Measurements from ENCODE around the gene ALX3. TPM values are rescaled to one million over a fixed set of nuclear protein-coding genes. Genes with fewer than 3 reads are reported as not detected.

ALX3 gene
- total RNA-seq (2022) = not detected in 2 replicates
- not detected for Bru-seq, nascent RNA
- BruChase-seq, experiment 1, labeled RNA remaining after a 6-hour chase = not detected
- not detected for BruChase-seq, experiment 2, labeled RNA remaining after a 2-hour chase
- long read RNA-seq, partial matches to known transcripts = 0 of 1 reads
- long read RNA-seq, other reads (novel, unspliced or antisense) = 1 of 1 reads

GRCh38 chr1:110070671-110071242, at the start of gene ALX3:
ALX3 (minus strand) TSS chr1:110070672; CDS start chr1:110070612, 60 bp downstream.
- BruUV-seq (replicated peaks) = no TSS peak
- Mint-ChIP-seq H3K4me3 (ENCODE audit: unreplicated experiment) (no peak within 1 kb of the TSS), H3K27me3 (ENCODE audit: insufficient read depth, unreplicated experiment) (no peaks in the 10 kb centered on the region), H3K36me3 (ENCODE audit: insufficient read depth, unreplicated experiment) (no peaks in the 10 kb centered on the region), H3K4me1 (ENCODE audit: insufficient read depth, unreplicated experiment) (no peaks in the 10 kb centered on the region), H3K9me3 (ENCODE audit: unreplicated experiment) (peaks cover 8% of the 10 kb centered on the region), H3K27ac (ENCODE audit: low read depth, unreplicated experiment) (no peak within 1 kb of the TSS)
- no peak for TF ChIP-seq CTCF (IDR thresholded peaks at IDR 0.05; ENCODE audit: unreplicated experiment)
- DNase-seq (ENCODE audit: unreplicated experiment) = no peak
- CTCF ChIA-PET = interaction anchor here (0.6 to 1.9 kb wide), 8 partner anchors 11 to 1221 kb away, joined by 3 to 12 read pairs (median 4); no protein-coding TSS in a partner anchor
- intact Hi-C loops (cut with micrococcal nuclease) = no loop called here
- POLR2A ChIA-PET = no interaction called here

- no peak overlapping the region for H3K27ac Mint-ChIP-seq (ENCODE audit: low read depth, unreplicated experiment)
- BruUV-seq (replicated peaks) = no TSS peak
- H3K9me3 Mint-ChIP-seq (ENCODE audit: unreplicated experiment) = peaks cover 11% of the 10 kb centered on the region
- intact Hi-C loops (cut with micrococcal nuclease) = no loop called here
- TF ChIP-seq CTCF (IDR thresholded peaks at IDR 0.05; ENCODE audit: unreplicated experiment) = no peak
- CTCF ChIA-PET = interaction anchor here (1.0 to 3.6 kb wide), 2 partner anchors 13 to 32 kb away, joined by 11 to 35 read pairs; no protein-coding TSS in a partner anchor
- POLR2A ChIA-PET = interaction anchor here (0.6 kb wide), 1 partner anchor 47 kb away, joined by 3 read pairs; no protein-coding TSS in a partner anchor
- no peak overlapping the region for H3K4me3 Mint-ChIP-seq (ENCODE audit: unreplicated experiment)
- H3K4me1 Mint-ChIP-seq (ENCODE audit: insufficient read depth, unreplicated experiment) = no peaks in the 10 kb centered on the region
- peaks cover 14% of the 10 kb centered on the region for H3K27me3 Mint-ChIP-seq (ENCODE audit: insufficient read depth, unreplicated experiment)
- H3K36me3 Mint-ChIP-seq (ENCODE audit: insufficient read depth, unreplicated experiment) = no peaks in the 10 kb centered on the region
- no peak for DNase-seq (ENCODE audit: unreplicated experiment)
These were observed 49.4 kb upstream of the ALX3 start for GRCh38 chr1:110119843-110120242.

DNA sequence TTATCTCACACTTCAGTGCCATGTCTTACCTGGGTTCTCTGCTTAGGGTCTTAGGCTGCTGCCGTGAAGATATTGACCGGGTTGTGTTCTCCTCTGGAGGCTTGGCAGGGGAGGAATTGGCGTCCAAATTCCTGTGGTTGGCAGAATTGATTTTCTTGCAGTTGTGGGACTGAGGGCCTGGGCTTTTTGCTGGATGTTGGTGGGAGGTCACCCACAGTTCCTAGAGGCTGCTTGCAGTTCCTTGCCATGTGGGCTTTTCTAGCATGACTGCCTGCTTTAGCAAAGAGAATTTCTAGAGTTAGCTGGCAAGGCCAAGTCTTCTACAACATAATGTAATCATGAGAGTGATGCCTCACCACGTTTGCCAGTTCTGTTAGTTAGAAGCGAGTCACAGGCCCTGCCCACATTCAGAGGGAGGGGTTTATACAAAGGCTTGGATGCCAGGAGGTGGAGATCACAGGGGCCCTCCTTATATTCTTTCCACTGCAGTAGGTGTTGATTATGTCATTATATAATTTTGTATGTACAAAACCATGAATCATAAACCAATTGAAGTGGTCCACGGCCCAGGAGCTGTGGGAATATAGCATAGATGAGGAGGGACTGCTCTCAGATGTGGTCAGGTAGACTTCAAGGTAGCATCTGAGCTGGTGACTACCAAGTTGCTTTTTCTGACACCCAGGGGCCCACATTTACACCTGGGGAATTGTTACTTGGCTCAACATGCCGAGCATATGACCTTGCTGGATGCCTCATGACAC, 48.3 kb upstream of the ALX3 start:
- Mint-ChIP-seq H3K4me3 (ENCODE audit: unreplicated experiment) (no peak overlapping the region), H3K36me3 (ENCODE audit: insufficient read depth, unreplicated experiment) (no peaks in the 10 kb centered on the region), H3K27ac (ENCODE audit: low read depth, unreplicated experiment) (no peak overlapping the region), H3K27me3 (ENCODE audit: insufficient read depth, unreplicated experiment) (peaks cover 25% of the 10 kb centered on the region), H3K4me1 (ENCODE audit: insufficient read depth, unreplicated experiment) (no peaks in the 10 kb centered on the region), H3K9me3 (ENCODE audit: unreplicated experiment) (peaks cover 11% of the 10 kb centered on the region)
- BruUV-seq (replicated peaks) = no TSS peak
- ChIA-PET CTCF (interaction anchor here (1.0 to 3.6 kb wide), 4 partner anchors 12 to 377 kb away, joined by 3 to 35 read pairs (median 8); no protein-coding TSS in a partner anchor), POLR2A (interaction anchor here (0.6 kb wide), 1 partner anchor 43 kb away, joined by 3 read pairs; no protein-coding TSS in a partner anchor)
- peak; percentile 16 for DNase-seq (ENCODE audit: unreplicated experiment)
- intact Hi-C loops (cut with micrococcal nuclease) = no loop called here
- no peak for TF ChIP-seq CTCF (IDR thresholded peaks at IDR 0.05; ENCODE audit: unreplicated experiment)

GRCh38 chr1:110114784-110115183, 44.3 kb upstream of the ALX3 start:
- Mint-ChIP-seq H3K4me1 (ENCODE audit: insufficient read depth, unreplicated experiment) (no peaks in the 10 kb centered on the region), H3K9me3 (ENCODE audit: unreplicated experiment) (no peaks in the 10 kb centered on the region), H3K4me3 (ENCODE audit: unreplicated experiment) (no peak overlapping the region), H3K27ac (ENCODE audit: low read depth, unreplicated experiment) (no peak overlapping the region), H3K27me3 (ENCODE audit: insufficient read depth, unreplicated experiment) (peaks cover 63% of the 10 kb centered on the region), H3K36me3 (ENCODE audit: insufficient read depth, unreplicated experiment) (peaks cover 6% of the 10 kb centered on the region)
- ChIA-PET POLR2A (no interaction called here), CTCF (interaction anchor here (1.0 to 1.6 kb wide), 4 partner anchors 10 to 27 kb away, joined by 4 to 7 read pairs (median 4); no protein-coding TSS in a partner anchor)
- no peak for DNase-seq (ENCODE audit: unreplicated experiment)
- intact Hi-C loops (cut with micrococcal nuclease) = no loop called here
- no peak for TF ChIP-seq CTCF (IDR thresholded peaks at IDR 0.05; ENCODE audit: unreplicated experiment)
- BruUV-seq (replicated peaks) = no TSS peak

Data from MCF 10A (cell line).